ENCODE measurements around the gene CNPY1.

CNPY1 gene

DNA sequence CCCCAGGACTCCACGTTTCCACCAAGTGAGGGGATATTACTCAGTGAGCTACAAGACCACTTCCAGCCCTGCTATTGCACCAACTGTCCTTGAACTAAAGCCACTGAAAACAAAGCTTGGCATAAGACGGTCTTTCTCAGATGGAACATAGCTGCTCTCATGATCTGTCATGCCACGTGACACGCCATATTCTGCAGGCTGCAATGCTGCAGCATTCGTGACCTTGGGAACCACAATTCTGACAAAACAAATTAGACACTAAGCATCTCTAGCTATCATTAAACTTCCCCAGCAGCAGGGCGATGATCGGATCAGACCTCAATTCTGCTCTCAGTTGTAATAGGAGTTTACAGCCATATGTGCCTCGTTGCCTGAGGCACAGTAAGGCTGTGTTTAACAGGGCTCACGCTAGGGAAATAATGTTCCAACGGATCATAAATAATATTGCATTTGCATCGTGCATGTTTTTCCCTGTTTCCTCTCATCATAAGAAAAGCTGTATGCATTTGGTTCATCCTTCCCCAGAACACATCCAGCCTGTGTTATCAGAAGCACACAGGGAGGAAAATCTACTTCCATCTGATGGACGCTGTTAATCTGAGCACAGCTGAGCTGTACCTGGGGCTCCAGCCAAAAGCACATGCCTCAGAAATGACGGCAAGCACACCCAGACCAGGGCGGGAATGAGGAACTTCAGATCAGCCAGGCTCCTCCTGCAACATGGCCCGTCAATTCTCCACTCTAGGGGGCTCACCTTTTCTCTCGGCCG lies 38.6 kb upstream of the CNPY1 start:
- TF ChIP-seq GATA3 (IDR thresholded peaks at IDR 0.05; ENCODE audit: low read depth, low read length) (no peak), GATA2 (IDR thresholded peaks at IDR 0.05; ENCODE audit: low read depth, low read length) (peak; percentile 75)

DNA sequence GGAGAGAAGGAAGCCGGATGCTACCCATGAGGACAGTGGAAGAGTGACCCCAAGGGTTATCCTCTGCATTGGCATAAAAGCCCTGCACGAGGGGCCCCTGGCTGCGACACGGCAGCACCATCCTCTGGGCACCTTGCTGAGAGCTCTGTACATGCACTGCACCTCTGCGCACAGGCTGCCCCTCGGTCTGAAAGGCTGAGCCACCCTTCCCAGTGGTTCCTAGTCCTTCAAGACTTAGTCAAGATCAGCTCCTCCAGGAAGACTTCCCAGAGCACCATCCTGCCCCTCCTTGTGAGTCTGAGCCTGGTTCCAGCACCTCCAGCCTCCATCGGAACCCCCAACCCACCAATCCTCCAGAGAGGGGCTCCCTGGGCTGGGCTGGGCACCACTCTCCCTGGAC lies 37.9 kb upstream of the CNPY1 start:
- TF ChIP-seq GATA2 (IDR thresholded peaks at IDR 0.05; ENCODE audit: low read depth, low read length) (no peak), GATA3 (IDR thresholded peaks at IDR 0.05; ENCODE audit: low read depth, low read length) (no peak)

DNA sequence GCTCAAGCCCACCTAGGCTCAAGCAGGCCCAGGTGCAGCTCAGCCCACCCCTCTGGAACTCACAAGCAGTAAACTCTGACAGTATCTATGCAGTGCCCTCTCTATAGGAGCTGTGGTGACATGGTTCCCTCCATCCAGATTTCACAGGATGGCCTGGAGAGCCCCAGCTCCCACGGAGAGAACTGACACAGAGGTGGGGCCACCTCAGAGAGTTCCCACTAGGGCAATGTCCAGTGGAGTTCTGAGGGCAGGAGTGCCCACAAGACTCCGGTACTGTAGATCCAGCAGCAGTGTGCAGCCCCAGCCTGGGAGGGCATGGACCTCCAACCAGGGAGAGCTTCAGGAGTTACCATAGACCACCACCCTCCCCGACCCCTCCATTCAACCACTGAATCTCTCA lies 37.3 kb upstream of the CNPY1 start:
- TF ChIP-seq GATA3 (IDR thresholded peaks at IDR 0.05; ENCODE audit: low read depth, low read length): no peak
- no peak for TF ChIP-seq GATA2 (IDR thresholded peaks at IDR 0.05; ENCODE audit: low read depth, low read length)

GRCh38 chr7:155581954-155582353 lies 35.6 kb upstream of the CNPY1 start:
- no peak for TF ChIP-seq GATA2 (IDR thresholded peaks at IDR 0.05; ENCODE audit: low read depth, low read length)
- TF ChIP-seq GATA3 (IDR thresholded peaks at IDR 0.05; ENCODE audit: low read depth, low read length): no peak

DNA sequence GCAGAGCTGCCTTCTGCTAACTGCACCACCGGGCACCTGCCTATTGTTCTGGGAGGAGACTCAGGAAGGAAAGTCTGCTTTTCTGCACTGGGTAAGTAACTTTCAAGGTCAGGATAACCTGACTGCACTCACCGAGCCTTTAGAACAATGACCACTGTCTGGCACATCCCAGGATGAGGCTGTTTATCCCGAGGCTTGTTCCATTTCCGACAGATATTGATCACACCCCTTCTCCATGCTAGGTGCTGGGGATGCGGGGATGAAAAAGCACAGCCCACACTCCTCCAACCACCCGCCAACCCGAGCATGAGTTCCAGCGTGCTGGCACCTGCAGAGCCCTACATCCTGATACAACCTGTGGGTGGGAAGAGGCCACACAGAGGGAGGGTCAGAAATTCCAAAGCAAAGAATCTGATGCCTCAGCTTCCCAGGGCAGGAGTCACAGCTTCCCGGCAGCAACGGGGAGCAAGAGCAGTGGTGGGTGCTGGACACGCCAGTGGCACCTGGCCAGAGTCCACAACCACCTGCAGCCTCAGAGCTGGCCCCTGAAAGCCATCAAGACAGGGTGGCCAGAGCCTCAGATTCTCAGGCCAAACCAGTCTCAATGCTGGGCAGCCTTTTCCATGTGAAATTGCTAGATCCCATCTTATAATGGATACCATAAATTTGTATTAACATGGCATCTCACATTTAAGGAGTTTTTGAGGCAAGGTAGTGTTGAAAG lies 34.9 kb upstream of the CNPY1 start:
- TF ChIP-seq GATA2 (IDR thresholded peaks at IDR 0.05; ENCODE audit: low read depth, low read length): no peak
- TF ChIP-seq GATA3 (IDR thresholded peaks at IDR 0.05; ENCODE audit: low read depth, low read length): no peak

DNA sequence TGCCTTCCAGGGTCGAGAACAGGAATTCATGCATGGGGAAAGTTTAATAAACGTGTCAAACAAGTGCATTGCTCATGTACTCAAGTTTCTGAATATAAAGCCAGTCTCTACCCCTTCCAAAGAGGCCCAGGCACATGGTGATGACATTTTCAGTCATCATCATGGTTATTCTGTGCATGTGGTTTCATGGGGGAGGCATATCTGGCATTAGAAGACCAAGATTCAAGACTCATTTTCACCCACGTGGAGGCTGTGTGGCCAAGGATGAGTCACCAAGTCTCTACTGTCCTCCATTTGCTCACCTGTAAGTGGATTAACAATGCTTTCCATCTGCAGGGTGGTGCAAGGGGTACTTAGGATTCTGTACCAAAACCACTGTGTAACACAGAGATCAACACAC lies 34.0 kb upstream of the CNPY1 start:
- TF ChIP-seq GATA3 (IDR thresholded peaks at IDR 0.05; ENCODE audit: low read depth, low read length): no peak

GRCh38 chr7:155579565-155579964 lies 33.2 kb upstream of the CNPY1 start:
- TF ChIP-seq GATA3 (IDR thresholded peaks at IDR 0.05; ENCODE audit: low read depth, low read length) (no peak), GATA2 (IDR thresholded peaks at IDR 0.05; ENCODE audit: low read depth, low read length) (no peak)

DNA sequence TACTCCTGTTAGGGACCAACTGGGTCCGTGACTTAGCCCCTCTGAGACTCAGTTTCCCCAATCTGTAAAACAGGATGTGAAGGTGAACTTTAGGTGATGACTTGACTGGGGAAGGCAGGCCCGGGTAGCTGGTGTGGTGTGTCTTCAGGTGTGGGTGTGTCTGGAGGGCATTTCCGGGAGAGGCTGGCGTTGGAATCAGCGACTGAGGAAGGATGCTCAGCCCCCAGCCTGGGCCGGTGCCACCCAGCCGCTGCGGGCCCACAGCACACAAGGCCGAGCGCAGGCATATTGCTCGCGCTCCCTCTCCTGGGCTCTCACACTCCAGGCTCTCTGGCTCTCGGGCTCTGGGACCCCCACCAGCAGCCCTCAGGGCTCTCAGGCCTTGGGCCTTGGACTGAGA lies 31.7 kb upstream of the CNPY1 start:
- no peak for TF ChIP-seq GATA3 (IDR thresholded peaks at IDR 0.05; ENCODE audit: low read depth, low read length)
- TF ChIP-seq GATA2 (IDR thresholded peaks at IDR 0.05; ENCODE audit: low read depth, low read length): no peak

DNA sequence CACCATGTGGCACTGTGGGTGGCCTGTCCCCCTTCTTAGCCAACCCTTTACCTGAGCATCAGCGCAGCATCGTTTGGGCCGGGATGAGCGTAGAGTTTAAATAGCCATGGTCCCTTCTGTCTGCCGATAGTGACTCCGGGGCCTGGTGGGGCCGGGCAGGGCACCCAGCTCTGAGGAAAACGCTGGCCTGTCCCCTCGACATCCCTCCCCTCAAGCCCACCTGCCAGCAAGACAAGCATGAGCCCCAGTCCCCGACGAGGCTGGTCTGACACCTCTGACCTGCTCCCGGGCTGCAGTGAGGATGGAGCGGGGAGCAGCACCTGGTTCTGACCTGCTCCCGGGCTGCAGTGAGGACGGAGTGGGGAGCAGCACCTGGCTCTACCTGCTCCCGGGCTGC lies 31.1 kb upstream of the CNPY1 start:
- TF ChIP-seq GATA3 (IDR thresholded peaks at IDR 0.05; ENCODE audit: low read depth, low read length): no peak
- no peak for TF ChIP-seq GATA2 (IDR thresholded peaks at IDR 0.05; ENCODE audit: low read depth, low read length)

DNA sequence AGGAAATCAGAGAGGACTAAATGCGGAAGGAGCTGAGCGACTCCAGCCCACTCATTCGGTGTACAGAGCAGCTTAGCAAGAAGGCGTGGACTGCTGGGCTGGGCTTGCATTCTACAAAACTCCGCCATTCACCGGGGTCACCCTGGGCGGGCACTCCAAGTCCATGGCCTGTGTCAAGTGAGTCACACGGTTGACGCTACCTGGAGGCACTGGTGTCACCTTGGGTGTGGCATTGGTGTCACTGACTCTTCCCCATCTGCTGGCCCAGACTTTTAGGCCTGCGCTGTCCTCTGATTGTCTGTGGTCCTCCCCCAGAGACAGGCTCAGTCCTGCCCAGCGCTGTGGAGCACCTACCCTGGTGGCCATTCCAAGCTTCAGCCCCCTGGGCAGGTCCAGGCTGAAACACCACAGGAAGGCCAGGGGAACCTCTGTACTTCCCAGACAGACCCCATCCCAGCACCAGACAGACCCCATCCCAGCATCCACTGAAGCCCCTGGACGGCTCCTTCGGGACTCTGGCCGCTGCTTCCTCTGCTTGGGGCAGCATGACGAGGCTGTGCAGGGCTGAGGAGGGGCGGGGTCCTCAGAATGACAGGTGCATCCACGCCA lies 30.6 kb upstream of the CNPY1 start:
- no peak for TF ChIP-seq GATA3 (IDR thresholded peaks at IDR 0.05; ENCODE audit: low read depth, low read length)
- no peak for TF ChIP-seq GATA2 (IDR thresholded peaks at IDR 0.05; ENCODE audit: low read depth, low read length)

GRCh38 chr7:155576416-155576815 lies 30.1 kb upstream of the CNPY1 start:
- no peak for TF ChIP-seq GATA2 (IDR thresholded peaks at IDR 0.05; ENCODE audit: low read depth, low read length)
- no peak for TF ChIP-seq GATA3 (IDR thresholded peaks at IDR 0.05; ENCODE audit: low read depth, low read length)

DNA sequence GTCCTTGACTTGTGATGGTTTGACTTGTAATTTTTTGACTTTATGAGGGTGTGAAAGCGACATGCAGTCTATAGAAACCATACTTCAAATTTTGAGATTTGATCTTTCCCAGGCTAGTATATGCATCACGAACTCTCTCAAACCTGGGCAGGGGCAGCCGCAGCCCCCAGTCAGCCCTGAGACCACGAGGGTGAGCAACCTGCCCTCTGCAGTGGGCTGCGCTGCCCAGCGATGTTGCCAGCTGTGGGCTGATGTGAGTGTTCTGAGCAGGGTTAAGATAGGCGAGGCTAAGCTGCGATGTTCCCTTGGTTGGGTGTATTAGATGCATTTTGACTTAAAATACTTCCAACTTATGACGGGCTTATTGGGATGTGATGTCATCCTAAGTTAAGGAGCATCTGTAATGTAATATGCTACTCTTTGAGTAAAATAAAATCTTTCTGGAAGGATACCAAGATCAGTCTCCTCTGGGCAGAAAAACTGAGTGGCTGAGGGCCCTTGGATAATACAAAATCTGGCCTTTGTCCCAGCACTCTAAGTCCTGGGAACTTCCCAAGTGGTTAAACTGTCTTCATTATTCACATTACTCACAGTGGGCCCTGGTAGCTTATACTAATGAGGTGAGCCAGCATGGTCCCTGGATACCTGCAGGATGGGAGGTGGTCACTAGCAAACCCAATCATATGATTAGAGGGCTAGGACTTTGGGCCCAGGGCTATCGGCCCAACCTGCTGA lies 28.4 kb upstream of the CNPY1 start:
- TF ChIP-seq GATA2 (IDR thresholded peaks at IDR 0.05; ENCODE audit: low read depth, low read length): no peak
- TF ChIP-seq GATA3 (IDR thresholded peaks at IDR 0.05; ENCODE audit: low read depth, low read length): no peak

DNA sequence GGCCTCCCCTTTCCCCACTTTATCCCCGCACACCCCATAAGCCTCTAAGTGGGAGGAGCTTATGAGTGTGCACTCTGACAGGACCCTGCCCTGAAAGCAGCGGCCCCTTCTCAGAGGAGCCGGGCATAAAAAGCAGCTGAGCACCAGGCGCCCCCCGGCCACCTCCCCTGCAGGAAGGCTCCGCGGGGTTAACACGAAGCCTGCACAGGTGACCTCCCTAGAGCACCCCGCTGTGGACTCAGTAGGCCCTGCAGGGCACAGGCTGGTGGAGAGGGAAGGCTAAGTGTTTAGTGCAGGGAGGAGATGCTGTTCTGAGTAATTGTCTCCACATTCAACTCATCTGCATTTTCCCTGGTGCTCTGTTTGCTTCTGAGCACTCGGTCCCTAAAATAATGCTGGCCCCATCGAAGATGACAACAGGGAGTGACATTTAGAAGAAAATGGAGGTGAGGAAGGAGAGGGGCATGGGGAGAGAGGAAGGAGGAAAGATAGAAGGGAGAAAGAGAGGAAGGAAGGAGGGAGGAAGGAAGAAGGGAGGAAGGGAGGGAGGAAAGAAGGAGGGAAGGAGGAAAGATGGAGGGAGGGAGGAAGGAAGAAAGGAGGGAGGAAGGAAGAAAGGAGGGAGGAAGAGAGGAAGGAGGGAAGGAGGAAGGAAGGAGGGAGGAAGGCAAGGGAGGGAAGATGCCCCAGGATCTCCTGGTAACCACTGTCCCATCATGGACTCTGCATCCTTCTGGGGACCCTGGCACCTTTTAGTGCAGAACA lies 25.4 kb upstream of the CNPY1 start:
- TF ChIP-seq GATA2 (IDR thresholded peaks at IDR 0.05; ENCODE audit: low read depth, low read length) (no peak), GATA3 (IDR thresholded peaks at IDR 0.05; ENCODE audit: low read depth, low read length) (no peak)

GRCh38 chr7:155570991-155571390 lies 24.6 kb upstream of the CNPY1 start:
- TF ChIP-seq GATA3 (IDR thresholded peaks at IDR 0.05; ENCODE audit: low read depth, low read length): no peak
- no peak for TF ChIP-seq GATA2 (IDR thresholded peaks at IDR 0.05; ENCODE audit: low read depth, low read length)
